GM12892 (cell line): Measurements from ENCODE around the gene FTSJ1.

ENCODE experiments used
- POLR2A ChIP-seq: IDR thresholded peaks from 2 replicates; pipeline ENCODE4 v1.6.1; 2011; ENCODE audit warnings: low read depth, low read length, control low read depth
- POLR2AphosphoS5 ChIP-seq: IDR thresholded peaks from 2 replicates; pipeline ENCODE4 v1.6.1; 2011; ENCODE audit warnings: low read depth, low read length, control low read depth
- TAF1 ChIP-seq: IDR thresholded peaks from 2 replicates; pipeline ENCODE4 v1.6.1; 2011; ENCODE audit warnings: low read depth, mild to moderate bottlenecking, control low read depth, low read length, borderline replicate concordance

- TF ChIP-seq POLR2A (no peak), POLR2AphosphoS5 (no peak), TAF1 (no peak)
Measured at GRCh38 chrX:48514868-48515460, 39.0 kb downstream of the FTSJ1 start.
